Choroid plexus epithelial cell (primary cell): ENCODE measurements around the gene XRCC5.

Experiments used
- DNase-seq: peaks from one replicate; pipeline ENCODE4 v3.0.0-alpha.2; 2010; ENCODE audit warnings: low read depth
- H3K4me3 ChIP-seq: 2 replicates; pipeline ENCODE4 v1.5.1; 2011; ENCODE audit warnings: low read depth, mild to moderate bottlenecking, control low read depth, low read length, moderate library complexity
- CTCF ChIP-seq: conservative IDR thresholded peaks from 2 replicates; pipeline ENCODE4 v1.5.1; 2011; ENCODE audit warnings: low read depth, mild to moderate bottlenecking, control low read depth, inconsistent platforms, low read length, moderate library complexity

Gene XRCC5

GRCh38 chr2:216233281-216233995 lies 124.3 kb downstream of the XRCC5 start:
- no peak for TF ChIP-seq CTCF
- no peak overlapping the region for H3K4me3 ChIP-seq
- no peak for DNase-seq

GRCh38 chr2:216234106-216234505 lies 125.0 kb downstream of the XRCC5 start:
- TF ChIP-seq CTCF, result no peak

GRCh38 chr2:216235462-216235861 lies 126.3 kb downstream of the XRCC5 start:
- no peak overlapping the region for H3K4me3 ChIP-seq
- no peak for DNase-seq
- TF ChIP-seq CTCF, result no peak

More at GRCh38 chr2:216234106-216234505, 125.0 kb downstream of the XRCC5 start:
- no peak for DNase-seq
- H3K4me3 ChIP-seq, result no peak overlapping the region

- H3K4me3 ChIP-seq, result no peak overlapping the region
- DNase-seq, result no peak
- no peak for TF ChIP-seq CTCF
Measured at GRCh38 chr2:216235896-216236295, 126.7 kb downstream of the XRCC5 start.

GRCh38 chr2:216236486-216236885 lies 127.3 kb downstream of the XRCC5 start:
- H3K4me3 ChIP-seq, result no peak overlapping the region
- no peak for DNase-seq
- TF ChIP-seq CTCF, result no peak

- no peak for TF ChIP-seq CTCF
- no peak for DNase-seq
- H3K4me3 ChIP-seq, result no peak overlapping the region
Measured at GRCh38 chr2:216242365-216242764, 133.2 kb downstream of the XRCC5 start.

GRCh38 chr2:216243026-216243425 lies 133.9 kb downstream of the XRCC5 start:
- H3K4me3 ChIP-seq, result no peak overlapping the region
- no peak for TF ChIP-seq CTCF
- no peak for DNase-seq
